DOHH2 (cell line): Measurements from ENCODE around the gene KIZ.

ENCODE experiments used
- CTCF ChIP-seq: fragments of 200-600 bp; sonication (generic); IDR thresholded peaks from one replicate; pipeline ENCODE4 v1.5.1; 2014; ENCODE audit warnings: antibody characterized with exemption, mild to moderate bottlenecking, low read depth, low read length; ENCODE audit not compliant: poor library complexity, severe bottlenecking
- EZH2phosphoT487 ChIP-seq: fragments of 200-600 bp; sonication (generic); IDR thresholded peaks from 2 replicates; pipeline ENCODE4 v1.6.1; 2017; ENCODE audit warnings: borderline replicate concordance, mild to moderate bottlenecking, antibody characterized with exemption, low read length, moderate library complexity, mixed read lengths

- TF ChIP-seq CTCF (no peak), EZH2phosphoT487 (no peak)
Measured at GRCh38 chr20:21111416-21111815, 14.5 kb upstream of the KIZ start.
